H1 (cell line): ENCODE data around the gene SPEF2.
A peak's percentile ranks its signal among the peaks of the same experiment; 100 is the strongest.

Experiments used
- ATF2 ChIP-seq: IDR thresholded peaks from 2 replicates; pipeline ENCODE4 v1.6.1; 2012; ENCODE audit warnings: low read length, inconsistent platforms
- CREB1 ChIP-seq: IDR thresholded peaks from 2 replicates; pipeline ENCODE4 v1.6.1; 2012; ENCODE audit warnings: inconsistent platforms
- CTCF ChIP-seq, 3 experiments: IDR thresholded peaks; 1 replicate in 2 of 3; 2 replicates in 1 of 3; pipeline versions ENCODE4 v1.5.1 to v1.6.1; 2011; ENCODE audit warnings: low read length in 3 of 3, mild to moderate bottlenecking in 3 of 3, inconsistent platforms in 2 of 3, low read depth in 1 of 3, moderate library complexity in 1 of 3; ENCODE audit not compliant: insufficient read depth in 1 of 3; ENCODE audit errors: control extremely low read depth in 1 of 3
- FOSL1 ChIP-seq: IDR thresholded peaks from 2 replicates; pipeline ENCODE4 v1.6.1; 2011; ENCODE audit warnings: mild to moderate bottlenecking, low read depth, low read length, moderate library complexity; ENCODE audit not compliant: insufficient read depth
- HDAC2 ChIP-seq, 2 experiments: fragments of 300-600 bp in 1 of 2; sonication (generic) in 1 of 2; IDR thresholded peaks; 2 replicates each; pipeline ENCODE4 v1.6.1; 2011 to 2012; ENCODE audit warnings: low read depth in 2 of 2, low read length in 2 of 2, mild to moderate bottlenecking in 2 of 2, moderate library complexity in 2 of 2, borderline replicate concordance in 1 of 2, inconsistent platforms in 1 of 2
- POLR2A ChIP-seq, 2 experiments: IDR thresholded peaks; 1 replicate in 1 of 2; 2 replicates in 1 of 2; pipeline ENCODE4 v1.6.1; 2011; ENCODE audit warnings: low read depth in 2 of 2, low read length in 2 of 2, mild to moderate bottlenecking in 2 of 2; ENCODE audit errors: control extremely low read depth in 1 of 2
- RBBP5 ChIP-seq: IDR thresholded peaks from 2 replicates; pipeline ENCODE4 v1.7.1; 2012; ENCODE audit warnings: low read depth, mild to moderate bottlenecking, inconsistent platforms, low read length, moderate library complexity, borderline replicate concordance
- ZNF274 ChIP-seq: IDR thresholded peaks from 2 replicates; pipeline ENCODE4 v1.7.0; 2012; ENCODE audit warnings: low read length, borderline replicate concordance; ENCODE audit errors: extremely low read depth
- TF ChIP-seq, protein P1 (sequence below): IDR thresholded peaks from 2 replicates; pipeline ENCODE4 v1.6.1; 2012; ENCODE audit warnings: inconsistent platforms

GRCh38 chr5:35852084-35852734 lies 234.5 kb downstream of the SPEF2 start:
- TF ChIP-seq HDAC2 (IDR thresholded peaks at IDR 0.05; ENCODE audit: borderline replicate concordance in 1 of 2, low read depth in 2 of 2, low read length in 2 of 2): no peak
- no peak for TF ChIP-seq ZNF274
- TF ChIP-seq FOSL1: no peak
- TF ChIP-seq RBBP5: no peak
- no peak for TF ChIP-seq CREB1
- peak; percentile 28 to 42 (median 38); a peak in 3 of 4 replicates for TF ChIP-seq CTCF (IDR thresholded peaks at IDR 0.05; ENCODE audit: control extremely low read depth in 1 of 3, insufficient read depth in 1 of 3, low read depth in 1 of 3, low read length in 3 of 3)
- TF ChIP-seq, protein P1, sequence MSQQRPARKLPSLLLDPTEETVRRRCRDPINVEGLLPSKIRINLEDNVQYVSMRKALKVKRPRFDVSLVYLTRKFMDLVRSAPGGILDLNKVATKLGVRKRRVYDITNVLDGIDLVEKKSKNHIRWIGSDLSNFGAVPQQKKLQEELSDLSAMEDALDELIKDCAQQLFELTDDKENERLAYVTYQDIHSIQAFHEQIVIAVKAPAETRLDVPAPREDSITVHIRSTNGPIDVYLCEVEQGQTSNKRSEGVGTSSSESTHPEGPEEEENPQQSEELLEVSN: no peak
- TF ChIP-seq ATF2: no peak
- TF ChIP-seq POLR2A (IDR thresholded peaks at IDR 0.05; ENCODE audit: control extremely low read depth in 1 of 2, low read depth in 2 of 2, low read length in 2 of 2): no peak
